NOMO-1 treated with DMSO at 0.1 percent for 48 hours (cell line): ENCODE data around the gene TBC1D24.
A peak's percentile ranks its signal among the peaks of the same experiment; 100 is the strongest.

Experiments
- DNase-seq: peaks from one replicate; lab custom pipeline; 2025; ENCODE audit not compliant: unreplicated experiment; lab: John Stamatoyannopoulos, UW

The TBC1D24 gene

GRCh38 chr16:2449118-2449517, 25.8 kb upstream of the TBC1D24 start:
- no peak for DNase-seq

- no peak for DNase-seq
Measured at GRCh38 chr16:2450535-2450934, 24.4 kb upstream of the TBC1D24 start.

GRCh38 chr16:2450975-2451381, 23.9 kb upstream of the TBC1D24 start:
- DNase-seq: no peak

GRCh38 chr16:2451851-2452320, 23.0 kb upstream of the TBC1D24 start:
- no peak for DNase-seq

- DNase-seq: no peak
Measured at GRCh38 chr16:2452650-2453049, 22.3 kb upstream of the TBC1D24 start.

- no peak for DNase-seq
Measured at GRCh38 chr16:2455081-2455845, 19.7 kb upstream of the TBC1D24 start.

GRCh38 chr16:2456551-2457153, 18.3 kb upstream of the TBC1D24 start:
- DNase-seq: no peak

- DNase-seq: no peak
Measured at GRCh38 chr16:2457267-2457666, 17.7 kb upstream of the TBC1D24 start.

GRCh38 chr16:2457946-2458345, 17.0 kb upstream of the TBC1D24 start:
- no peak for DNase-seq

- DNase-seq: no peak
Measured at GRCh38 chr16:2458887-2459646, 15.9 kb upstream of the TBC1D24 start.

GRCh38 chr16:2459647-2460390, 15.1 kb upstream of the TBC1D24 start, which contains the start of gene TEDC2:
Gene TEDC2, plus strand, starts transcription at chr16:2460109. Its CDS starts 36 bp downstream, at chr16:2460145.
- peak; percentile 95 for DNase-seq

- no peak for DNase-seq
Measured at GRCh38 chr16:2460391-2460713, 14.6 kb upstream of the TBC1D24 start.

GRCh38 chr16:2460916-2461315, 14.0 kb upstream of the TBC1D24 start:
- no peak for DNase-seq

- DNase-seq: no peak
Measured at GRCh38 chr16:2462031-2462866, 12.7 kb upstream of the TBC1D24 start.

GRCh38 chr16:2464333-2464732, 10.6 kb upstream of the TBC1D24 start:
- DNase-seq: no peak

- DNase-seq: no peak
Measured at GRCh38 chr16:2465653-2466415, 9.1 kb upstream of the TBC1D24 start.

GRCh38 chr16:2466667-2467527, 8.0 kb upstream of the TBC1D24 start:
- no peak for DNase-seq

- DNase-seq: peak; percentile 12
Measured at GRCh38 chr16:2467528-2468232, 7.2 kb upstream of the TBC1D24 start.
